ENCODE measurements around the gene FRRS1. TPM values are rescaled to one million over a fixed set of nuclear protein-coding genes. Genes with fewer than 3 reads are reported as not detected.

FRRS1 gene
- total RNA-seq, 1 donor from 2014 or later = 1.2 TPM

DNA sequence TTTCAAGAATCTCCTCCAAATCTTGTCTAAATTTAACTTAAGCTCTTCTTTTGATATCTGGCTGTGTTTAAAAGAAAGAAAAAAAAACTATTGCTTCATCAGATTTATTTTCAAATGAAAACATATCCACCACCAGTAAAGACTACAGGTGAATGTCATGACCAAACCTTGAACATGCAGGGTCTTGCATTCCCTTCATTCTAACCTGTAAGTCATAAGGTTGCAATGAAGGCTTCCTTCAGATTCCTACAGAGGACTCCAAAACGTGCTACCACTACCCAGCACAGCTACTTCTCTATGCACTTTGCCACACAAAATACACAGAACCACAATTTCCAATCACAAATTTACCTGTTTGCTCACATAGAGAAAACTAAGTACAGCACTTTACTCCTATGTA, 26.3 kb downstream of the FRRS1 start:
- Mint-ChIP-seq H3K27me3 (ENCODE audit: low read depth) (no peaks in the 10 kb centered on the region), H3K36me3 (ENCODE audit: low read depth) (no peaks in the 10 kb centered on the region), H3K27ac (no peak overlapping the region), H3K9me3 (no peaks in the 10 kb centered on the region), H3K4me3 (ENCODE audit: low read depth) (no peak overlapping the region), H3K4me1 (ENCODE audit: low read depth) (peaks cover 4% of the 10 kb centered on the region)
- intact Hi-C loops (cut with micrococcal nuclease) = no loop called here
- no peak for DNase-seq (ENCODE audit: low spot score)

DNA sequence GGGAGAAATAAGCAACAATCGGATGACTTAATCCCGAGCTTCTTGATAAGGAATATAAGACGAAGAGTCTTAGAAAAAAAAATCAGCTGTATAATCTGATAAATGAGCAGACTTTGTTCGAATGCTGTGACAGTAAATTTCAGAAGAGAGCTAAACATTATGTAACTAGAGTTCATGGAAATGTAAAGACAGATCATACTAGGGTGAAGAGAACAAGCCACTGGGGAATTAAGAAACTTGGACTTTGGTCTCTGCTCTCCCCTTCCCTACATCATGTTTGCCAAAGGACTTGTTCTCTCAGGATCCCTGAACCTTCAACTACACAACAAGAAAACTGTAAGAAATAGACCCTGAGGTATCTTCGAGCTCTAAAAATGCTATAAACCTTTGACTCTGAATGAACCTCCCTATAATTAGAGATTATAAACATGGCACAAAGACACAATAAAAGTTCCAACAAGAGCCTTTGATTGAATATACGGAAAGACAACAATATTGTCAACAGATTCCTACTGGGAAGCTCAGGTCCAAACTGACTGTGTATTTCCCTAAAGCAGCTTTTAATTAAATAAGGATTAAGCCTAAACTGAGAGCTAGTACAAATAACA, 27.5 kb downstream of the FRRS1 start:
- DNase-seq (ENCODE audit: low spot score) = no peak
- intact Hi-C loops (cut with micrococcal nuclease) = no loop called here
- Mint-ChIP-seq H3K9me3 (no peaks in the 10 kb centered on the region), H3K27ac (no peak overlapping the region), H3K4me3 (ENCODE audit: low read depth) (no peak overlapping the region), H3K4me1 (ENCODE audit: low read depth) (peaks cover 4% of the 10 kb centered on the region), H3K36me3 (ENCODE audit: low read depth) (no peaks in the 10 kb centered on the region), H3K27me3 (ENCODE audit: low read depth) (no peaks in the 10 kb centered on the region)

DNA sequence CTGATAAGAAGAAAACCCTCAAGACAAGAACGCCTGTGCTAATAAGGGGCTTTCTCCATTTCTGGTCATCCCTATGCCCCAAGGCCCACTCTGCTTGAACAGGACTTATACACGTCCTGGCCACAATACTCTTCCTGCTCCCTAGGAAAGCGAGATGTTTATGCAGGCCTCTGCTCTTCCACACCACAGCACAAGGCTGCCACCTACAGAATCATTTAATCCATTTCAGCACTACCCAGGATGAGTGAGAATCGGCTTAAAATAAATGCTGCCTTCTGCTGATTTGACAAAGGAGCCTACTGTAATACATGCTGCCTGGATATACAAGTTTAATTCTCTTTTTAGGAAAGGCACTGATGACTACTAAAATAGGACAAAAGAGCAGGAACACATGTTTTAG, 29.4 kb downstream of the FRRS1 start:
- H3K9me3 Mint-ChIP-seq = no peaks in the 10 kb centered on the region
- H3K4me3 Mint-ChIP-seq (ENCODE audit: low read depth) = no peak overlapping the region
- H3K4me1 Mint-ChIP-seq (ENCODE audit: low read depth) = peaks cover 4% of the 10 kb centered on the region
- H3K27ac Mint-ChIP-seq = no peak overlapping the region
- intact Hi-C loops (cut with micrococcal nuclease) = no loop called here
- no peaks in the 10 kb centered on the region for H3K36me3 Mint-ChIP-seq (ENCODE audit: low read depth)
- no peak for DNase-seq (ENCODE audit: low spot score)
- H3K27me3 Mint-ChIP-seq (ENCODE audit: low read depth) = no peaks in the 10 kb centered on the region

DNA sequence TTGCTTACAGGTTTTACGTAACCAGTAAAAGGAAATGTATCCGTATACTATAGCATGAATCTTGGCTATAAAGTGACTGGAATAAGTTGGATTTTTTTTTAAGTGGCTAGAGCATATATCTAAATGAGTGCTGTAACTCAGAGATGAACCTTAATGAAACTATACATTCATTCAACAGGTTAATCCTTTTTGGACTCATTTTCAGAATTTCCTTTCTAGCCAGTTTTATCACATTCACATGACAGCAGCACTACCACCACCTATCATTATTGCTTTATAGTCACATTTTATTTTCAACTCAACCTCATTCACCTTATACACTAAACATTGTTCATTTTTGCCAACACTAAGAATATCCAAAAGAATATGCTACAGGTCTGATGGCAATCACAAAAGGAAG, 30.6 kb downstream of the FRRS1 start:
- peaks cover 4% of the 10 kb centered on the region for H3K4me1 Mint-ChIP-seq (ENCODE audit: low read depth)
- no peaks in the 10 kb centered on the region for H3K27me3 Mint-ChIP-seq (ENCODE audit: low read depth)
- no peak for DNase-seq (ENCODE audit: low spot score)
- no peaks in the 10 kb centered on the region for H3K9me3 Mint-ChIP-seq
- no peaks in the 10 kb centered on the region for H3K36me3 Mint-ChIP-seq (ENCODE audit: low read depth)
- intact Hi-C loops (cut with micrococcal nuclease) = no loop called here
- H3K4me3 Mint-ChIP-seq (ENCODE audit: low read depth) = no peak overlapping the region
- no peak overlapping the region for H3K27ac Mint-ChIP-seq

DNA sequence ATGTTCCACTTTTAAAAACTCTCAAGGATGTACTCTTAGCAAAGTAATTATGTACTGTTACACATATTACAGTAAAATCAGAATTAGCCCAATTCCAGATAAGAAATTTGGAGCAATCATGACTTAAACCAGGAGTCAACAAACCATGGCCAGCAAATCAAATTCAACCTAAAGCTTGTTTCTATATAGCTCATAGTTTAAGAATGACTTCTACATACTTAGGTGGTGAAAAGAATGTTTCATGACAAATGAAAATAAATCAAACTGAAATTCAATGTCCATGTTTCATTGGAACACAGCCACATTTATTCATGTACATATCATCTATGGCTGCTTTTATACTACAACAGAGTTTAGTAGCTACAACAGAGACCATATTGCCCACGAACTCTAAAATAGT, 35.1 kb downstream of the FRRS1 start:
- H3K9me3 Mint-ChIP-seq = no peaks in the 10 kb centered on the region
- DNase-seq (ENCODE audit: low spot score) = no peak
- no peak overlapping the region for H3K27ac Mint-ChIP-seq
- H3K4me1 Mint-ChIP-seq (ENCODE audit: low read depth) = peaks cover 4% of the 10 kb centered on the region
- no peaks in the 10 kb centered on the region for H3K27me3 Mint-ChIP-seq (ENCODE audit: low read depth)
- no peak overlapping the region for H3K4me3 Mint-ChIP-seq (ENCODE audit: low read depth)
- no peaks in the 10 kb centered on the region for H3K36me3 Mint-ChIP-seq (ENCODE audit: low read depth)
- intact Hi-C loops (cut with micrococcal nuclease) = no loop called here

DNA sequence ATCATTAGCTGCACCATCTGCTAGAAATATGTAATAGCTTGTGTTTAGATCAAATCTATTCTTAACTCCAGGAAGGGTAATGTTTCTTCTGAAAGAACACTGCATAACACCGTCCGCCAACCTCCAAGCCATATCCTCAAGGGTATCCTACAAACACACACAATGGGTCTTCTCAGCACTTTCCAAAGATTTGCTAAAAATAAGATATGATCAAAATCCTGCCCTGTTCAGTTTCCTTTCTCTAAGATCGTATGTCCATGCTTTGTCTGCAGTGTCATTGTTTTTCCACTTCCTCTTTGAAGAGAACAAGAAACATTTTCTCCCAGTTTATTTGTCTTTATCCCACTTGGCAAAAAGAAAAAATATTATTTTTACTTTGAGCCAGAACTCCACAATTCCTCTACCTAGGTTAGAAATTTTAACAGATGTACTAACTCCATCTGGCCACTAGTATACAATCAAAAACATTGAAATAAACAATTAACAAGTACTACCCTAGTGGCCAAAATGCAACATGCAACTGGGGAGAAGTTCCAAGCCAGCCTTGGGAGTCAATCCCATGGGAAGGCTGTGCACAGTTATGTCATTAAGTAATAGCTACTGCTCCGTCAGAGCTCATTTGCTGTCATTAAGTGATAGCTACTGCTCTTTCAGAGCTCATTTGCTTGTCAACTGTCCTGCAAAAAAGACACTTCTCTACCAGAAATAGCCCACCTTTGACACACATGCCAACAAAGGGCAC, 37.8 kb downstream of the FRRS1 start:
- H3K36me3 Mint-ChIP-seq (ENCODE audit: low read depth) = no peaks in the 10 kb centered on the region
- no peak overlapping the region for H3K27ac Mint-ChIP-seq
- intact Hi-C loops (cut with micrococcal nuclease) = no loop called here
- no peak for DNase-seq (ENCODE audit: low spot score)
- no peak overlapping the region for H3K4me3 Mint-ChIP-seq (ENCODE audit: low read depth)
- H3K9me3 Mint-ChIP-seq = no peaks in the 10 kb centered on the region
- no peaks in the 10 kb centered on the region for H3K27me3 Mint-ChIP-seq (ENCODE audit: low read depth)
- no peaks in the 10 kb centered on the region for H3K4me1 Mint-ChIP-seq (ENCODE audit: low read depth)

DNA sequence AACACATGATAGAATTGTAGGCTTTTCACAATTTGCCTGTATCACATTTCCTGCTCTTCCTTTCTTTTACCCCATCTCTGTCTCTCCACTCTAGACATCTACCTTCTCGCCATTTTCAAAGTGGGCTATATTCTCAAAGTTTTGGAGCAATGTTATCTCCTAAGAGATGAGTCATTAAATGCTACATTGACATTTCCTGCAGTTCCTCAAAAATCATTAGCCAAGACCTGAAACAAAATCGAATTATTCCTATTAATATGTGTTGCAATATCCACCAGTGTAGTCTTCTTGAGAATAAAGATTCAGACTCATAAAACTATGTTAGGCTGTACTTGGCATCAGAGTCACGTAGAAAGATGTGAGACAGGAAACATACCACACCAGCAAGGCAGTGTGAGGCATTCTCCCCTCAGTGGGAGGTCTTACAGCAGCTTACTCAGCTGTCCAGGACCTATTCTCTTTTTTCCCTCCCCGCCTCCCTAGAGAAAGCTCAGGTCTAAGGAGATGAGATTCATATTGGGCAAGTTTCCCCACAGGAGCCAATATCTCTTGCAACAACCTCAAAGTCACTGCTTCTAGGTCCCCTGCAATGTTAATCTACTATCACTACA, 38.8 kb downstream of the FRRS1 start:
- no peak for DNase-seq (ENCODE audit: low spot score)
- intact Hi-C loops (cut with micrococcal nuclease) = no loop called here
- Mint-ChIP-seq H3K36me3 (ENCODE audit: low read depth) (no peaks in the 10 kb centered on the region), H3K4me1 (ENCODE audit: low read depth) (no peaks in the 10 kb centered on the region), H3K9me3 (no peaks in the 10 kb centered on the region), H3K27me3 (ENCODE audit: low read depth) (no peaks in the 10 kb centered on the region), H3K27ac (no peak overlapping the region), H3K4me3 (ENCODE audit: low read depth) (no peak overlapping the region)

DNA sequence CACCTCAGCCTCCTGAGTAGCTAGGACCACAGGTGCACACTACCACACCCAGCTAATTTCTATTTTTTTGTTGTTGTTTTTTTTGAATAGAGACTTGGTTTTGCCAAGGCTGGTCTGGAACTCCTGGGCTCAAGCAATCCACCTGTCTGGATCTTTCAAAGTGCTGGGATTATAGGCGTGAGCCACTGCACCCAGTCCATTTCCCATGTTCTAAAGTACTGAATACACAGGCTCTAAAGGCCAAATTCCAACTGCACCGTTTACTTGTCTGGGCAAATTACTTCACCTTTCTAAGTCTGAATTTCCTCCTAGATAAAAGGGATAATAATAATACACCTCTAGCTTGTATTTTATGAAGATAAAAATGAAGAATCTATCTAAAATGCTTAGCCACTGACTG, 39.6 kb downstream of the FRRS1 start:
- no peaks in the 10 kb centered on the region for H3K36me3 Mint-ChIP-seq (ENCODE audit: low read depth)
- H3K9me3 Mint-ChIP-seq = no peaks in the 10 kb centered on the region
- H3K4me3 Mint-ChIP-seq (ENCODE audit: low read depth) = no peak overlapping the region
- intact Hi-C loops (cut with micrococcal nuclease) = no loop called here
- no peak for DNase-seq (ENCODE audit: low spot score)
- H3K4me1 Mint-ChIP-seq (ENCODE audit: low read depth) = no peaks in the 10 kb centered on the region
- no peaks in the 10 kb centered on the region for H3K27me3 Mint-ChIP-seq (ENCODE audit: low read depth)
- H3K27ac Mint-ChIP-seq = no peak overlapping the region

DNA sequence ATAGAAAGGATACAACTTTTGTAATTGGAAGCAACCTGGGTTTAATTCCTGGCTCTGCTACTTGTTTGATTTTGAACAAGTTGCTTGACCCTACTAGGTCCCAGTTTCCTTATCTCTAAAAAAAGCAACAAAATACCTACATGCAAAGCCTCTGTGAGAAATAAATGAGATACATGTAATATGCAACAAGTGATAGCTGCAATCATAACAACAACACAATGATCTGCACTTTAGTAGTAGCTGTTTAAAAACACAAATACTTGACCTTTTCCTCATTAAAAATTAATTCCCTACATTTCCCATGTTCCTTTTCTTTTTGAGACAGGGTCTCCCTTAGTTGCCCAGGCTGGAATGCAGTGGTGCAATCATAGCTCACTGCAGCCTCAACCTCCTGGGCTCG, 40.0 kb downstream of the FRRS1 start:
- Mint-ChIP-seq H3K4me3 (ENCODE audit: low read depth) (no peak overlapping the region), H3K9me3 (no peaks in the 10 kb centered on the region), H3K27me3 (ENCODE audit: low read depth) (no peaks in the 10 kb centered on the region), H3K4me1 (ENCODE audit: low read depth) (no peaks in the 10 kb centered on the region), H3K36me3 (ENCODE audit: low read depth) (no peaks in the 10 kb centered on the region), H3K27ac (no peak overlapping the region)
- intact Hi-C loops (cut with micrococcal nuclease) = no loop called here
- no peak for DNase-seq (ENCODE audit: low spot score)

DNA sequence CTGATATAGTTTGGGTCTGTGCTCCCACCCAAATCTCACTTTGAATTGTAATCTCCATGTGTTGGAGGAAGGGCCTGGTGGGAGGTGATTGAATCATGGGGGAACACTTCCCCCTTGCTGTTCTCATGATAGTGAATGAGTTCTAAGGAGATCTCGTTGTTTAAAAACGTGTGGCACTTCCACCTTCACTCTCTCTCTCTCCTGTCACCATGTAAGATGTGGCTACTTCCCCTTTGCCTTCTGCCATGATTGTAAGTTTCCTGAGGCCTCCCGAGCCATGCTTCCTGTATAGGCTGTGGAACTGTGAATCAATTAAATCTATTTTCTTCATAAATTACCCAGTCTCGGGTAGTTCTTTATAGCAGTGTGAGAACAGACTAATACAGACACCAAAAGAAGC, 40.4 kb downstream of the FRRS1 start:
- intact Hi-C loops (cut with micrococcal nuclease) = no loop called here
- no peaks in the 10 kb centered on the region for H3K27me3 Mint-ChIP-seq (ENCODE audit: low read depth)
- no peaks in the 10 kb centered on the region for H3K36me3 Mint-ChIP-seq (ENCODE audit: low read depth)
- H3K27ac Mint-ChIP-seq = no peak overlapping the region
- H3K9me3 Mint-ChIP-seq = no peaks in the 10 kb centered on the region
- no peak for DNase-seq (ENCODE audit: low spot score)
- no peak overlapping the region for H3K4me3 Mint-ChIP-seq (ENCODE audit: low read depth)
- H3K4me1 Mint-ChIP-seq (ENCODE audit: low read depth) = no peaks in the 10 kb centered on the region

DNA sequence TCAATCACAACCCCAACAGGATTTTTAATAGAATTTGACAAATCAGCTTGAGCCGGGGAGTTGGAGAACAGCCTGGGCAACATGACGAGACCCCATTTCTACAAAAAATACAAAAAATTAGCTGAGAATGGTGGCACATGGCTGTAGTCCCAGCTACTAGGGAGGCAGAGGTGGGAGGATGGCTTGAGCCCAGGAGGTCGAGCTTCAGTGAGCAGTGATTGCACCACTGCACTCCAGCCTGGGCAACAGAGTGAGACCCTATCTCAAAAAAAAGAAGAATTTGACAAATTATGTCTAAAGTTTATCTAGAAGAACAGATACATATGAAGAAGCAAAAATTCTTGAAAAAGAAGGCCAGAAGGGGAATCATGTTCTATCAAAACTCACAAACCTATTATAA, 43.2 kb downstream of the FRRS1 start:
- intact Hi-C loops (cut with micrococcal nuclease) = no loop called here
- no peak for DNase-seq (ENCODE audit: low spot score)
- H3K27me3 Mint-ChIP-seq (ENCODE audit: low read depth) = no peaks in the 10 kb centered on the region
- H3K36me3 Mint-ChIP-seq (ENCODE audit: low read depth) = no peaks in the 10 kb centered on the region
- no peak overlapping the region for H3K27ac Mint-ChIP-seq
- H3K4me1 Mint-ChIP-seq (ENCODE audit: low read depth) = no peaks in the 10 kb centered on the region
- H3K4me3 Mint-ChIP-seq (ENCODE audit: low read depth) = no peak overlapping the region
- H3K9me3 Mint-ChIP-seq = no peaks in the 10 kb centered on the region

DNA sequence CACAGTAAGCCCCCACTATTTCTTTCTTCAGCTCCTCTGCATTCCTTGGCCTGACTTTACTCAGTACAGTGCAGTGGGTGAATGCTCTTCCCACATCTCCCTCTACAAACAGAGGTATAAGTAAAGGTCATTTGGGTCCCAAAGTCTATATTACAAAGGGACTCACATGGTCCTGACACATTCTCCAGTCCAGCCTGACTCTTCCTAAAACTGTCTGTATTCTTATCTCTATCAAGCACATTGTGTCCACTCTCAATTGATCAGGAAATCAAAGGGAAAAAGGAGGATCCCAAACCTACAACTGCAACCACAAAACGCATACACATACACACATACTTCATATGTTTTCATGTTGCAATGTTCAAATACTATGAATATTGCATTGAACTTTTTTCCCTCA, 49.4 kb downstream of the FRRS1 start:
- DNase-seq (ENCODE audit: low spot score) = no peak

DNA sequence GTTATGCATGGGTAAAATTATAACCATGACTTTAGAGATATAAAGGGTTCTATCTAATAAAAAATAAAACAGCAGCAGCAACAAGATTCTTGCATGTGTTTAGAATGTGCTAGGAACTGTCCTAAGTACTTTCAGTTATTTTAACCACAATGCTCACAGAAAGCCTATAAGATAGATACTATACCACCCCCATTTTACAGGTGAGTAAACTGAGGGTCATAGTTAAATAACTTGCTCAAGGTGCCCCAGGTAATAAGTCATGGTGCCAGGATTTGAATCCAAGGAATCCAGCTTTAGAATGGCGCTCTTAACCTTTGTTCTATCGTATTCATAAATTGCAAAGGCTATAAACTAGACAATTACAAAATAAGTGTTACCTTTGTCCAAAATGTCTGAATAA, 53.4 kb downstream of the FRRS1 start:
- Mint-ChIP-seq H3K27me3 (ENCODE audit: low read depth) (no peaks in the 10 kb centered on the region), H3K4me1 (ENCODE audit: low read depth) (no peaks in the 10 kb centered on the region), H3K27ac (no peak overlapping the region), H3K9me3 (no peaks in the 10 kb centered on the region), H3K4me3 (ENCODE audit: low read depth) (no peak overlapping the region), H3K36me3 (ENCODE audit: low read depth) (no peaks in the 10 kb centered on the region)
- intact Hi-C loops (cut with micrococcal nuclease) = no loop called here
- DNase-seq (ENCODE audit: low spot score) = no peak

More for the DNA sequence above, 49.4 kb downstream of the FRRS1 start:
- H3K36me3 Mint-ChIP-seq (ENCODE audit: low read depth) = no peaks in the 10 kb centered on the region
- no peak overlapping the region for H3K27ac Mint-ChIP-seq
- H3K27me3 Mint-ChIP-seq (ENCODE audit: low read depth) = no peaks in the 10 kb centered on the region
- no peaks in the 10 kb centered on the region for H3K4me1 Mint-ChIP-seq (ENCODE audit: low read depth)
- no peaks in the 10 kb centered on the region for H3K9me3 Mint-ChIP-seq
- H3K4me3 Mint-ChIP-seq (ENCODE audit: low read depth) = no peak overlapping the region
- intact Hi-C loops (cut with micrococcal nuclease) = no loop called here

Measured in activated T-helper 2 cell treated with anti-CD3 and anti-CD28 coated beads, Interferon-gamma antibody, Interleukin-2, Interleukin-4, amounts not matched to agents 10 μg/mL and 5 μg/mL and 100 μg/mL, durations not matched to agents 14 hours and 24 hours and 36 hours (primary cell).